Measurements from ENCODE around the gene PLXDC2.
"Not testable (repeated sequence)": the region's sequence is repeated elsewhere in the genome, so short reads cannot be mapped to it uniquely, and the experiment has no call there.

PLXDC2 gene

DNA sequence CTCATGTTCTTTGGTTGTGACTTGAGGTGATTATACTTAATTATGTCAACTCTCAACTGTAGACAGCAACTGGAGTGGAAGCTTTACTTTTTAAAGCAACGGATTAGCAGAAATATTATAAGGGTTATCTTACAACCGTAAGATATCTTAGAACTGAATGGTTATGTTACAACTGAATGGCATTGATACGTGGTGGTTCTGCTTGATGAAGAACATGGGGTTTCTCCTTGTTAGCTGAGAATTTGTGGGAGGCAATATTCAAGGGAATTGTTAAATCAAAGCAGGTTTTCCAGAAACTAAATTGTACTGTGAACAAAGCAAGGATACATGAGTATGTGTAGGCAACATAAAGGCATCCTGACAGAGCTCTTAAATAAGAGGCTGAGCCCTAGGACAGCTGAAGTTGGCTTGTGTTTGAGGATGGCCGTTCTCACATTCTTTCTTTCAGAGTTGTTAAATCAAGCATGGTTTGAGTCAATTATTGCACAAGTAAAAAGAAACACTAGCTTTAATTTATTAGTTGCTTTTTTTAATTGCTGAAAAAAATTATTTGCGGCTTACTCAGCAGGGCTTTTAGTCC, 350.0 kb downstream of the PLXDC2 start:
- H3K4me3 ChIP-seq (ENCODE audit: low read length): no peak overlapping the region
- DNase-seq (ENCODE audit: low read depth): no peak
- TF ChIP-seq, protein P1, sequence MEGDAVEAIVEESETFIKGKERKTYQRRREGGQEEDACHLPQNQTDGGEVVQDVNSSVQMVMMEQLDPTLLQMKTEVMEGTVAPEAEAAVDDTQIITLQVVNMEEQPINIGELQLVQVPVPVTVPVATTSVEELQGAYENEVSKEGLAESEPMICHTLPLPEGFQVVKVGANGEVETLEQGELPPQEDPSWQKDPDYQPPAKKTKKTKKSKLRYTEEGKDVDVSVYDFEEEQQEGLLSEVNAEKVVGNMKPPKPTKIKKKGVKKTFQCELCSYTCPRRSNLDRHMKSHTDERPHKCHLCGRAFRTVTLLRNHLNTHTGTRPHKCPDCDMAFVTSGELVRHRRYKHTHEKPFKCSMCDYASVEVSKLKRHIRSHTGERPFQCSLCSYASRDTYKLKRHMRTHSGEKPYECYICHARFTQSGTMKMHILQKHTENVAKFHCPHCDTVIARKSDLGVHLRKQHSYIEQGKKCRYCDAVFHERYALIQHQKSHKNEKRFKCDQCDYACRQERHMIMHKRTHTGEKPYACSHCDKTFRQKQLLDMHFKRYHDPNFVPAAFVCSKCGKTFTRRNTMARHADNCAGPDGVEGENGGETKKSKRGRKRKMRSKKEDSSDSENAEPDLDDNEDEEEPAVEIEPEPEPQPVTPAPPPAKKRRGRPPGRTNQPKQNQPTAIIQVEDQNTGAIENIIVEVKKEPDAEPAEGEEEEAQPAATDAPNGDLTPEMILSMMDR (IDR thresholded peaks at IDR 0.05; ENCODE audit: insufficient read depth, low read depth, low read length, missing control alignments): no peak

DNA sequence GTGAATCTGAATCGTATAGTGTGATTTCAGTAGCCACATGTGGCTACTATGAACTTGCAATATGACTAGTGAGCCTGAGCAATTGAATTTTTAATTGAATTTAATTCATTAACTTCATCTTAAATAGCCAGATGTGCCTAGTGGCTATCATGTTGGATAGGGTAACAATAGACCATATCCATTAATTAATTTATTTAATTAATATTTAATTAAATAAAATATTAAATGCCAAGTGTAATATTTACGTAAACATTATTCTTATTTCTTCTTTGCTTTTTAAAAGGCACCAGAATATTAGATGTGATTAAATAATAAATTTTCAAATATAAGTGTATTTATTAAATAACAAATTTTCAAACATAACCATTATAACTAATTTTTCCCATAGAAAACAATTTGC, 354.4 kb downstream of the PLXDC2 start:
- DNase-seq (ENCODE audit: low read depth): no peak
- H3K4me3 ChIP-seq (ENCODE audit: low read length): no peak overlapping the region
- TF ChIP-seq, protein P1 (IDR thresholded peaks at IDR 0.05; ENCODE audit: insufficient read depth, low read depth, low read length, missing control alignments): no peak

DNA sequence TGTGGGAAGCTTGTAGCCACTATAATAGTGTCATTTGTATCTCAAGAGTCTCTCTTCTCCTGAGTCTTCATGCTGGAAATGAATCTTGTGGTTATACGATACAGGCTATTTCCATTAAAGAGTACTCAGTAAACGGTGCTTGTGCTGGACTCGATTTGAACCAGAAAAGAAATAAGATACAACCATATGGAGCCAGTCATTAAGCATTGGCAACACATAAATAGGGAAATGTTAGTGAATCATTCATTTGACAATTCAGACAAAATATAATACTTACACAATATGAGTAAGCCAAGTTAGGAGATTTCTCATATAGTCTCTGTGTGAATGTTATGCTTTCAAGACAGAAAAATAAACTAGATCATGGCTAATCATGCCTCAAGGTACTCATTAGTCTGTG, 356.8 kb downstream of the PLXDC2 start:
- TF ChIP-seq, protein P1 (IDR thresholded peaks at IDR 0.05; ENCODE audit: insufficient read depth, low read depth, low read length, missing control alignments): no peak
- no peak overlapping the region for H3K4me3 ChIP-seq (ENCODE audit: low read length)
- no peak for DNase-seq (ENCODE audit: low read depth)

DNA sequence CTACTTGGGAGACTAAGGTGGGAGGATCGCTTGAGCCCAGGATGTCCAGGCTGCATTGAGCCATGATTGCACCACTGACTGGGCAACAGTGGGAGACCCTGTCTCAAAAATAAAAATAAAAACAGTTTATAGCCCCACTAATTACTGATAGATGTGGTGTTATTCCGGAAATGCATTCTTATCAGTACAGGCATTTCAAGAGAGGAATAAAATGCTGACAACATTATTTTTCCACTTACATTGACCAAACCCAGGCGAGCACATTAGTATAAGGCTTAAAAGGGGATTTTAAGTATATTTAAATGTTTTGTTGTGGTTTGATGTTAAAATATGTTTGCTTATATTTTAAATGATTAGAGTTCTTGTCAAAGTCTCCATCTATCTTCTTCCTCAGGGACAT, 359.5 kb downstream of the PLXDC2 start:
- H3K4me3 ChIP-seq (ENCODE audit: low read length): no peak overlapping the region
- no peak for DNase-seq (ENCODE audit: low read depth)
- TF ChIP-seq, protein P1 (IDR thresholded peaks at IDR 0.05; ENCODE audit: insufficient read depth, low read depth, low read length, missing control alignments): no peak

DNA sequence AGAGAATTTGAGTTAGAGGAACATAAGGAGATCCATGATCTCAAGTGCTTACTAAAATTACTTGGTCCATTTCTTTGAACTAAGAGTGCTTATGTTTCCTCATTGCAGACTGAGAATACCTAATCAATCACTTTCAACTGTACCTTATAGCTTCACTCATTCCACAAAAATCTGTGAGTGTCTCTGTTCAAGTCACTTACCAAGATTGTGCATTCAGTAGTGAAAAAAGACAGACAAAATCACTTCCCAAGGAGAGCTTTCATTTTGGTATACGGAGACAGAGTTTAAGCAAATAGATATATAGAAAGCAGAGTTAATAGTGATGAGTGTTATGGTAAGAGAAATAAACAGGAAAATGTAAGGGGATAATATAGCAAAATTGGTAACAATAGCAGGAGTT, 364.5 kb downstream of the PLXDC2 start:
- no peak overlapping the region for H3K4me3 ChIP-seq (ENCODE audit: low read length)
- TF ChIP-seq, protein P1 (IDR thresholded peaks at IDR 0.05; ENCODE audit: insufficient read depth, low read depth, low read length, missing control alignments): no peak
- no peak for DNase-seq (ENCODE audit: low read depth)

DNA sequence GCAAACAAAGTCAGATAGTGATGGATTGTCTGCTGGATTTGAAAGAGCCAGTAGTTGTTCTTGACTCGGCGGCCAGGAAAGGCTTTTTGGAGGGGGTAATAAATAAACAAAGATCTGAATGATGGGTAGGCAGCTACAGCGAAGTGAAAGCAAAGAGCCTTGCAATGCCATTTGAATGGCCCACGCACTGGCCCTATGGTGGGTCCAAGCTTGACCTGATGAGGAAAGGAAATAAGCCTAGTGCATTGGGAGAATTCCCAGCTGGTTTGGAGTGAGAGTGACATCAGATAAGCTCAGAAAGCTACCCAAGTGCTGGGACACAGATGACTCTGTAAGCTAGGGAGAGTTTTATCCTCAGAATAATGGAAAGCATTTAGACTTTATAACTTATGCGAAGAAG, 365.2 kb downstream of the PLXDC2 start:
- TF ChIP-seq, protein P1 (IDR thresholded peaks at IDR 0.05; ENCODE audit: insufficient read depth, low read depth, low read length, missing control alignments): no peak
- DNase-seq (ENCODE audit: low read depth): no peak
- no peak overlapping the region for H3K4me3 ChIP-seq (ENCODE audit: low read length)

DNA sequence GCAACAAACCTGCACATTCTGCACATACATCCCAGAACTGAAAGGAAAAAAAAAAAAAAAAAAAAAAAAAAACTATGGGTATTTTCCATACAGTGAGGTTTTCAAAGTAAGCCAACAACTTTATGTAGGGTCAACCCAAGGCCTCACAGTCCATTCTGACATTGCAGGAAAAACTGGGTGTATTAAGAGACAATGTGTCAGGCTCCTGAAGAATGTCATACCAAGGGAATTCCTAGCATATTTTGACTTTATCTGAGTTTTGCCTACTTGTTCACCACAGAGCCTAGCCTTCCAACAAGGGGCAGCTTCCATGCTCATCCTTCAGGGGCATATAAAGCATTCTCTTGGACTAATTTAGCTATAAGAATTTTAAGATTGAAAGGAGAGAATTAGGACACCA, 368.9 kb downstream of the PLXDC2 start:
- no peak for DNase-seq (ENCODE audit: low read depth)
- no peak overlapping the region for H3K4me3 ChIP-seq (ENCODE audit: low read length)
- TF ChIP-seq, protein P1 (IDR thresholded peaks at IDR 0.05; ENCODE audit: insufficient read depth, low read depth, low read length, missing control alignments): no peak

DNA sequence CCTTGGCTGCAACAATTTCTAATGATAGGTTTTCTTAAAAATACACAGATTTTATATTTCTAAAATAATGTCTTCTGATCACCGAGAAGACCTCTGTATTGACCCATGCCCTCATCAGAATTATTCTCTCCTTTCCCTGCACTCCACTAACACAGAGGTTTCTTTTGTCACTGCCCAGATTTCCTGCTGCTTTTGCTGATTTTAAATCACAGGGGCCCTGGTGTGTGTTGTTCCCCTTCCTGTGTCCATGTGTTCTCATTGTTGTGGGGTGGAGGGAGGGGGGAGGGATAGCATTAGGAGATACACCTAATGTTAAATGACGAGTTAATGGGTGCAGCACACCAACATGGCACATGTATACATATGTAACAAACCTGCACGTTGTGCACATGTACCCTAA, 375.2 kb downstream of the PLXDC2 start:
- DNase-seq (ENCODE audit: low read depth); H3K4me3 ChIP-seq (ENCODE audit: low read length): not testable (repeated sequence)

Data from epithelial cell of esophagus (primary cell).